ENCODE measurements around the gene SPEF1.

DNA sequence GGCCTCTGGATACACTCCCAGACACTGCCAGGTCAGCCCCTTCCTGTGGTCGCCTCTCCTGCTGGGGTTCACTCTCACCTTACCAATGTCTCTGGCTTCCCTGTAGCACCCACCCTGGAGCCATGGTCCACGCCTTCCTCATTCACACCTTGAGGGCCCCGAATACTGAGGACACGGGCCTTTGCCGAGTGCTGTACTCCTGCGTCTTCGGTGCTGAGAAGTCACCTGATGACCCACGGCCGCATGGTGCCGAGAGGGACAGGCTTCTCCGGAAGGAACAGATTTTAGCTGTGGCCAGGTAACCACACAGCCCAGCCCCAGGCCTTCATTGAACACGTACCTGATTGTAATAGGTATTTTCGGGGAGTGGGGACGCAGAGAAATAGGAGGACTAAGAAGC lies 40.7 kb upstream of the SPEF1 start:
- no peak for TF ChIP-seq POLR2A (IDR thresholded peaks at IDR 0.05)
- TF ChIP-seq, protein P1, sequence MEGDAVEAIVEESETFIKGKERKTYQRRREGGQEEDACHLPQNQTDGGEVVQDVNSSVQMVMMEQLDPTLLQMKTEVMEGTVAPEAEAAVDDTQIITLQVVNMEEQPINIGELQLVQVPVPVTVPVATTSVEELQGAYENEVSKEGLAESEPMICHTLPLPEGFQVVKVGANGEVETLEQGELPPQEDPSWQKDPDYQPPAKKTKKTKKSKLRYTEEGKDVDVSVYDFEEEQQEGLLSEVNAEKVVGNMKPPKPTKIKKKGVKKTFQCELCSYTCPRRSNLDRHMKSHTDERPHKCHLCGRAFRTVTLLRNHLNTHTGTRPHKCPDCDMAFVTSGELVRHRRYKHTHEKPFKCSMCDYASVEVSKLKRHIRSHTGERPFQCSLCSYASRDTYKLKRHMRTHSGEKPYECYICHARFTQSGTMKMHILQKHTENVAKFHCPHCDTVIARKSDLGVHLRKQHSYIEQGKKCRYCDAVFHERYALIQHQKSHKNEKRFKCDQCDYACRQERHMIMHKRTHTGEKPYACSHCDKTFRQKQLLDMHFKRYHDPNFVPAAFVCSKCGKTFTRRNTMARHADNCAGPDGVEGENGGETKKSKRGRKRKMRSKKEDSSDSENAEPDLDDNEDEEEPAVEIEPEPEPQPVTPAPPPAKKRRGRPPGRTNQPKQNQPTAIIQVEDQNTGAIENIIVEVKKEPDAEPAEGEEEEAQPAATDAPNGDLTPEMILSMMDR (IDR thresholded peaks at IDR 0.05), result no peak

All from breast epithelium (tissue), 3 donors.